ENCODE data around the gene ATAD3C.

- no peak for TF ChIP-seq POLR2AphosphoS5 (IDR thresholded peaks at IDR 0.05; ENCODE audit: low read depth)
- TF ChIP-seq NANOG (IDR thresholded peaks at IDR 0.05; ENCODE audit: borderline replicate concordance), result no peak
- TF ChIP-seq EZH2 (IDR thresholded peaks at IDR 0.05; ENCODE audit: low read depth, unreplicated experiment), result no peak
- TF ChIP-seq CTCF (conservative IDR thresholded peaks at IDR 0.05; ENCODE audit: low read depth in 2 of 2), result no peak
- no peak for TF ChIP-seq STAT1 (IDR thresholded peaks at IDR 0.05; ENCODE audit: unreplicated experiment)
- TF ChIP-seq EZH2phosphoT487 (IDR thresholded peaks at IDR 0.05; ENCODE audit: unreplicated experiment), result no peak
- TF ChIP-seq REST (IDR thresholded peaks at IDR 0.05; ENCODE audit: unreplicated experiment), result no peak
- TF ChIP-seq JUNB (IDR thresholded peaks at IDR 0.05; ENCODE audit: unreplicated experiment), result no peak
- no peak for TF ChIP-seq CREB1 (CRISPR knock-in tag; IDR thresholded peaks at IDR 0.05; ENCODE audit: low read depth)
- TF ChIP-seq ZNF114 (CRISPR knock-in tag; IDR thresholded peaks at IDR 0.05), result no peak
These were observed 9.8 kb upstream of the ATAD3C start for GRCh38 chr1:1439546-1440261.

All from GM23338 (cell line).